Measurements from ENCODE around the gene SNRPN. TPM values are rescaled to one million over a fixed set of nuclear protein-coding genes. Genes with fewer than 3 reads are reported as not detected.

SNRPN gene
- total and polyA plus RNA-seq, 11 donors, result 228 to 550 (median 387) TPM

DNA sequence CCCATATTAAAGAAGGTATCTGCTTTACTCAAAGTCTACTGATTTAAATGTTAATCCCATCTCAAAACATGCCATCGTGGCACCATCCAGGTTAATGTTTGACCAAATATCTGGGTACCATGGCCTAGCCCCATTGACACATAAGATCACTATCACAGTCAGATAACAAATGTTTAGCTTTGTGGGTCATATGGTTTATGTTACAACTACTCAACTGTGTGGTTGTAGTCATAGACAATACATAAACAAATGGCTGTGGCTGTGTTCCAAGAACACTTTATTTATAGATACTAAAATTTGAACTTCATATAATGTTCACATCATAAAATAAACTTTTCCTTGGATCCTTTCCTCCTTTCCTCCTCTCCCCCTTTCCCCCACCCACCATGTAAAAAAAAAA is 9.8 kb upstream of the SNRPN start:
- no peak for ATAC-seq
- TF ChIP-seq, protein P1, sequence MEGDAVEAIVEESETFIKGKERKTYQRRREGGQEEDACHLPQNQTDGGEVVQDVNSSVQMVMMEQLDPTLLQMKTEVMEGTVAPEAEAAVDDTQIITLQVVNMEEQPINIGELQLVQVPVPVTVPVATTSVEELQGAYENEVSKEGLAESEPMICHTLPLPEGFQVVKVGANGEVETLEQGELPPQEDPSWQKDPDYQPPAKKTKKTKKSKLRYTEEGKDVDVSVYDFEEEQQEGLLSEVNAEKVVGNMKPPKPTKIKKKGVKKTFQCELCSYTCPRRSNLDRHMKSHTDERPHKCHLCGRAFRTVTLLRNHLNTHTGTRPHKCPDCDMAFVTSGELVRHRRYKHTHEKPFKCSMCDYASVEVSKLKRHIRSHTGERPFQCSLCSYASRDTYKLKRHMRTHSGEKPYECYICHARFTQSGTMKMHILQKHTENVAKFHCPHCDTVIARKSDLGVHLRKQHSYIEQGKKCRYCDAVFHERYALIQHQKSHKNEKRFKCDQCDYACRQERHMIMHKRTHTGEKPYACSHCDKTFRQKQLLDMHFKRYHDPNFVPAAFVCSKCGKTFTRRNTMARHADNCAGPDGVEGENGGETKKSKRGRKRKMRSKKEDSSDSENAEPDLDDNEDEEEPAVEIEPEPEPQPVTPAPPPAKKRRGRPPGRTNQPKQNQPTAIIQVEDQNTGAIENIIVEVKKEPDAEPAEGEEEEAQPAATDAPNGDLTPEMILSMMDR (IDR thresholded peaks at IDR 0.05), result no peak
- no peak for TF ChIP-seq POLR2A (IDR thresholded peaks at IDR 0.05)
- no peaks in the 10 kb centered on the region for H3K27me3 ChIP-seq
- 34 to 54% (median 45%) methylated on average over 1 of the region's 1 CpG for WGBS, 4 donors
- H3K4me3 ChIP-seq, result no peak overlapping the region
- no peak overlapping the region for H3K27ac ChIP-seq
- no peaks in the 10 kb centered on the region for H3K36me3 ChIP-seq
- intact Hi-C loops (cut with DNase I), result no loop called here
- H3K4me1 ChIP-seq, result peaks cover 0 to 2% (median 0%) of the 10 kb centered on the region in 12 donors
- peaks cover 0 to 22% (median 0%) of the 10 kb centered on the region in 12 donors for H3K9me3 ChIP-seq
- DNase-seq, result no peak

DNA sequence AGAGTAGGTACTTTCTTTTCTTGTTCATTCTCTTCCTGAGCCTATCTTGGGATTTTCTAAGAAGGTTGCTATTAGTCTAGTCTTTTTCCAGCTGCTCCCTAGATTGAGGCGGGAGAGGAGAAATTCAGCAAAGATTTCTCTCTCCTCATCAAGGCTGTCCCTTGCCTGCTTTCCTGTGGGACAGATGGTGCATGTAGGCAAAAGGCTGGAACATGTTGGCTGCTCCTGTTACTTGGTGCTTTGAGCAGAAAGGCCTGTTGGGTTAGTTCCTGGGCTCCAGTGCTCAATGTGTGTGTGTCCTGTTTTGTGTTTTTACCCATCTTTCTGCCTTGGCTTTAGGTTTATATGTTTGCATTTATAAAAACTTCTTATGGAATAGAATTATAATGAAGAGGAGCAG is 9.1 kb upstream of the SNRPN start:
- peaks cover 0 to 2% (median 0%) of the 10 kb centered on the region in 12 donors for H3K4me1 ChIP-seq
- peaks cover 0 to 17% (median 0%) of the 10 kb centered on the region in 12 donors for H3K9me3 ChIP-seq
- no peak for TF ChIP-seq POLR2A (IDR thresholded peaks at IDR 0.05)
- TF ChIP-seq, protein P1 (IDR thresholded peaks at IDR 0.05), result no peak
- ATAC-seq (no peak), DNase-seq (no peak)
- 68 to 85% (median 78%) methylated on average over 1 of the region's 1 CpG for WGBS, 4 donors
- H3K4me3 ChIP-seq, result no peak overlapping the region
- intact Hi-C loops (cut with DNase I), result no loop called here
- H3K36me3 ChIP-seq, result no peaks in the 10 kb centered on the region
- H3K27me3 ChIP-seq, result no peaks in the 10 kb centered on the region
- no peak overlapping the region for H3K27ac ChIP-seq

DNA sequence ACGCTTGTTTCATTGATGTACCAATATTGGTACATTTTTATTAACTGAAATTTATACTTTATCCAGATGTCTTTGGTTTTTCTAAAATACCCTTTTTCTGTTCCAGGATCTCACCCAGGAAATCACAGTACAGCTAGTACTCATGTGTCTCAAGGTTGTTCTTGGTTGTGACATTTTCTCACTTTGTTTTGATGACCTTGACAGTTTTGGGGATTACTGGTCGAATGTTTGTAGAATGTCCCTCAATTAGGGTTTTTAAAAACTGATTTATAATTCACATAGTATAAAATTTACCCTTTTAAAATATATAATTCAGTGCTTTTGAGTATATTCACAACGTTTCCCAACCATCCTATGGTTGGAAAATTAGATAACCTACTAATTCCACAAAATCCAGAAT is 6.3 kb upstream of the SNRPN start:
- WGBS, 4 donors, result 62 to 74% (median 67%) methylated on average over 3 of the region's 3 CpGs
- H3K27me3 ChIP-seq, result no peaks in the 10 kb centered on the region
- ATAC-seq (no peak), DNase-seq (no peak)
- no peaks in the 10 kb centered on the region for H3K36me3 ChIP-seq
- peaks cover 0 to 17% (median 0%) of the 10 kb centered on the region in 12 donors for H3K9me3 ChIP-seq
- peaks cover 0 to 2% (median 0%) of the 10 kb centered on the region in 12 donors for H3K4me1 ChIP-seq
- H3K27ac ChIP-seq, result no peak overlapping the region
- TF ChIP-seq POLR2A (IDR thresholded peaks at IDR 0.05), result no peak
- TF ChIP-seq, protein P1 (IDR thresholded peaks at IDR 0.05), result no peak
- intact Hi-C loops (cut with DNase I), result no loop called here
- H3K4me3 ChIP-seq, result no peak overlapping the region

DNA sequence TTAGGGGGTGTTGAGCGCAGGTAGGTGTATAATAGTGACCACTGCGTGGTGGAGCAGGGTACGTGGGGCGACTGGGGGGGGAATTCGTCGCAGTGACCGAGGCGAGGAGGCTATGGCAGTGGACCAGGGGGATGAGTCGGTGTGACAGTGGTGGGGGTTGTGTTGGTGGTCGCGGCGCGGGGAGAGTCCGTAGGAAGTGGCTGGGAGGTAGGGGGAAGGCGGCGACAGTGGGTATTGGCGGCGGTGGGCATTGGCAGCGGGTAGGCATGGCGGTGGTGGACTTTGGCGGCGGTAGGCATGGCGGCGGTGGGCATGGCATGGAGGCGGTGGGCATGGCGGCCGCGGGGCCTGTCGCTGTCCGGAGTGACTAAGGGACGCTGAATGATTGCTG is 739 bp downstream of the SNRPN start:
- Histone ChIP-seq H3K36me3 (no peaks in the 10 kb centered on the region), H3K9me3 (peaks cover 0 to 14% (median 0%) of the 10 kb centered on the region in 12 donors), H3K27me3 (no peaks in the 10 kb centered on the region), H3K27ac (peak overlapping the region; percentile 78 to 96 (median 89)), H3K4me3 (peak overlapping the region; percentile 34 to 97 (median 74)), H3K4me1 (peaks cover 0 to 5% (median 0%) of the 10 kb centered on the region in 12 donors)
- DNase-seq, result peak in 4 of 5 donors; percentile 16 to 73 (median 29)
- intact Hi-C loops (cut with DNase I), result no loop called here
- 43 to 67% (median 51%) methylated on average over 31 of the region's 31 CpGs for WGBS, 4 donors
- peak in 3 of 4 donors; percentile 14 to 29 (median 20) for ATAC-seq
- no peak for TF ChIP-seq POLR2A (IDR thresholded peaks at IDR 0.05)
- TF ChIP-seq, protein P1 (IDR thresholded peaks at IDR 0.05), result no peak
